Activated CD4-positive, alpha-beta T cell treated with anti-CD3 and anti-CD28 coated beads, Interleukin-2, amount 50 U/mL, for 24 hours (primary cell): Measurements from ENCODE around the gene ANP32A.
"Not testable (repeated sequence)": the region's sequence is repeated elsewhere in the genome, so short reads cannot be mapped to it uniquely, and the experiment has no call there.

ENCODE experiments used
- DNase-seq, 2 donors: peaks; one replicate each; pipeline ENCODE4 v3.0.0-alpha.2; 2020; ENCODE audit warnings: low read depth in 1 of 2, low spot score in 1 of 2

ANP32A gene

DNA sequence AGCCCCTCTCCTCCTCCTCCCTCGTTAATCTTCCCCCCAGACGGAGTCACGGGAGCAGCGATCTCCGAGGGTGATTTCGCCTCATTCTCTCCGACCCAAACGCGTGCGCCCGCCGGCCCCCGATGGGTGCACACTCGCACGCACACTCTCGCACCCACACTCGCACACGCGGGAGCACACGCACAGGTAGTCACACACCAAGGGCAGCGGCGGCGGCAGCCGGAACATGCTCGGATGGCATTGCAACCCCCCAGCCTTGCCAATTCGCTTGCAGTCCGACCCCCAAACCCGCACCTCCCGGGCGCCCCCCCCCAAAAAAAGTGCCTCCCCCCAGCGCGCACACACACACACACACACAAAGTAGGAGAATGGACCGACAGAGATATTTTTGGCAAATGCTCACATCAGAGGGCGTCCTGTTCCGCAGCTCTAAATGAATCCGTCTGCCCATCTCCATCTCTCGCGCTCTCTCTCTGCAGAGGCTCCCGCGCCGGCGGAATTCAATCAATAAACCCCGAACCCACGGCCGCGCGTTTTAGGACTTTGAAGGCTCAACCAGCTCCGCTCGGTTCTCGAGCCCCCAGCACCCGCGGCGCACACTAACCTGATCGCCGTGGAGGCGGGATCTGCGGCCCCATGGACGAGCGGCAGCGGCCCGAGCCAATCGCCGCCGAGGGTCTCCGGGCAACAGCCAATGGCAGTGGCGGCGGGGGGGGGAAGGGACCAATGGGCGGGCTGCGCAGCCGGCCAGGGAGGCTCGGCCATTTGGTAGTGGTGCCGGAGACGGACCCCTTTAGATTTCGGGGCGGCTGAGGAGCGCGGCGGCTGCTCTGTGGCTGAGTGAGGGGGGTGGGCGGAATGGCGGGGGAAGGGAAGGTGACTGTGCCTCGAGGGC lies at the start of gene ANP32A:
Gene ANP32A (minus strand): TSS at position 601 of the 895 bp plus-strand sequence. CDS start 144 bp downstream, at position 457.
- peak; percentile 93 for DNase-seq

DNA sequence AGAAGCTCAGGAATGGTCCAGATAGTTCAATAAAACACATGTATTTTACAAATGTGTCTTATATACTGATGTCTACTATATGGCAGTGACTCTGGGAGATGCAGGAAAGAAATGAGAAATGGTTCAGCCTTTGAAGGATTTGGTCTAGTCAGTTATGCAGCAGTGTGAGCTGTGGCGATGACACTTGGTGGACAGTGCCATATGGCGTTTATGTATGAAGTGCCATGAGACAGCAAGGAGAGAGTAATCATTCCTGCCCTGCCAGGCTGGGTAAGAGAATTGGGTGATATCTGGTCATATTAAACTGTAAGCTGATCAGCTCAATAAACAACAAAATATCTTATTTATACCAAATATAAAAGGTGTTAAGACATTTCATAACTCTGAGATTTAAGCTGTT lies 47.6 kb upstream of the ANP32A start:
- no peak for DNase-seq

DNA sequence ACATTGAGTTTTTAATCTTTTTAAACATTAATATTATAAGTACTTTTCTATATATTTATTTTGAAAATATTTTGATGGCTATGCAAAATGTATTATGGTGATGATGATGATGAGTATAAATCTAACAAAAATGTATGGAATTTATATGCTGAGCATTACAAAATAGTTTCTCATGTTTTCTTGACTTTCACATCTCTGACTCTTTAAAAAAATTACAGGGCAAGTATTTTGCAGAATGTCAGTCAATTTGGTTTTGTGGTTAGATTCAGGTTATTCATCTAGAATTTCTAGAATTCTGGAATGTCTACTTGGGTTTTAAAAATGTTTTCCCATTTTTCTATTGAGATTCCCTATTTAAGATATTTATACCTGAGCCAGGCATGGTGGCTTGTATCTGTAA lies 41.7 kb upstream of the ANP32A start:
- no peak for DNase-seq

DNA sequence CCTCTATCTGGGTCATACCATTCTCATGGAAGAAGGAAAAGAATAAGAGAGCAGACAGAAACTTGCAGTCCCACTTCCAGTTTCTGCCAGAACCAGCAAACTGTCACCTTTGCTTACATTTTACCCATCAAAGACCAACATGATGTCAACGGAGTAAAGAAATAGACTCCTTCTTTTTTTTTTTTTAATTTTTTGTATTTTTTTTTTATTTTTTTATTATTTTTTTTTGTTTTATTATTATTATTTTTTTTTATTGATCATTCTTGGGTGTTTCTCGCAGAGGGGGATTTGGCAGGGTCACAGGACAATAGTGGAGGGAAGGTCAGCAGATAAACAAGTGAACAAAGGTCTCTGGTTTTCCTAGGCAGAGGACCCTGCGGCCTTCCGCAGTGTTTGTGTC lies 38.0 kb upstream of the ANP32A start:
- not testable (repeated sequence) for DNase-seq

DNA sequence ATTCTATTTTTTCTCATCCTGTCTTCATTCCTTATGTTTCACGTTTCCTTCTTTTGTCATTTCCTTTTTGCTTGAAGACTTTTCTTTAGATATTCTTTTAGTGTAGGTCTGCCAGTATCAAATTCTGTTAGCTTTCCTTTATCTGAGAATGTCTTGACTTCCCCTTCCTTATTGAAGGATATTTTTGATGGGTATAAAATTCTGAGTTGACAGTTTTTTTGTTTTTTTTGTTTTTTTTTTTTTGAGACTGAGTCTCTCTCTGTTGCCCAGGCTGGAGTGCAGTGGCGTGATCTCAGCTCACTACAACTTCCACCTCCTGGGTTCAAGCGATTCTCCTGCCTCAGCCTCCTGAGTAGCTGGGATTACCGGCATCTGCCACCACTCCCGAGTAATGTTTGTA lies 36.7 kb upstream of the ANP32A start:
- DNase-seq: not testable (repeated sequence)

DNA sequence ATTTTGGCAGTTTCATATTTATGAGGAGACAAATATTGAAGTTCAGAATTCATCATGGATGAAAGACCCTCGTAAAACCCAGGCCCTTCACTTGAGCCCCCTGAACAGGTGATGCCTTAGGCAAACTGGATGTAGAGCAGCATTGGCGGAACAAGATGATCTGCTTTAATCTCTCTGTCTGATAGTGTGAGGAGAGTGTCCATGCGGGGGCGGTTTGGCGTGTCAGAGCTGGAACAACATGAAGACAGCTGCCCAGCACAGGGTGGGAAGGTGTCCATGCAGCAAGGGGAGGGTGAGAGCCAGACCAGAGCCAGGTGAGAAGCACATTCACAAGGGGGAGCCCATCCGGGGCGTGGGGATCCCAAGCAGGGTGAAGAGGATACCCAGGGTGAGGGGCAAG lies 31.8 kb upstream of the ANP32A start:
- no peak for DNase-seq

DNA sequence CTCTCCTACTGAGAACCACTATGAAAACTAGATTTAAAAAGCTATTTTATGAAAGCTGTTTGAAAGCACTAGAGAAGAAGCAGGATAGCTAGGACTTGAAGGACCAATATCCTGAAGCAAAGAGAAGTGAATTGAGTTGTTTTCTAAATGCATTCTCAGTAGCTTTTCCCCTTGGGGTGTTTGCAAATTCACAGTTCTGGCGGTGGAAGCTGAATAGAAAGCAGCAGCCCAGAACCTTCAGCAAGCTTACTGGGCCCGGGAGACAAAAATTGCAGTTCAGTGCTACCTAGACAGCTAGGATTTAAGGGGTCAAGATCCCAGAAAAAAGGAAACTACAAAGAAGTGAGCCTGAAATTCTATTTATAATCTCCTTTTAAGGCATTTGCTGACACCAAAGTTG lies 31.3 kb upstream of the ANP32A start:
- DNase-seq: no peak

DNA sequence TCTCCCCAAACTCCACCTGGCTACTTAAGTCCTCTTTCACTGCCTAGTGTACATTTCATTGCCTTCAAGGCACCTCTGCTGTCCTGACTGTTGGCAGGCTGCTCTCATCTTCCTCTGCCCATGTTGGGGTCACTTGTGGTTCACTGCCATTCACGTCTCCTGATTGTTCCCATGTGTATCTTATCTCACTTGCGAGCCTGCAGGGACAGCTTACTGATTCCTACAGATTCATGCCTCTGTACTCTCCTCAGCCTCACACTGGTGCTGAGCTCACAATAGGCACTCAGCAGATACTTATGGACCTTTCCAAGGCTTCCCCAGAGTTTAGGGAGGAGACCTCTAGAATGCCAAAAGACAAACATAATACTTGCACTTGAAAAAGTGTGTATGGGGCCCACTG lies 28.8 kb upstream of the ANP32A start:
- no peak for DNase-seq

DNA sequence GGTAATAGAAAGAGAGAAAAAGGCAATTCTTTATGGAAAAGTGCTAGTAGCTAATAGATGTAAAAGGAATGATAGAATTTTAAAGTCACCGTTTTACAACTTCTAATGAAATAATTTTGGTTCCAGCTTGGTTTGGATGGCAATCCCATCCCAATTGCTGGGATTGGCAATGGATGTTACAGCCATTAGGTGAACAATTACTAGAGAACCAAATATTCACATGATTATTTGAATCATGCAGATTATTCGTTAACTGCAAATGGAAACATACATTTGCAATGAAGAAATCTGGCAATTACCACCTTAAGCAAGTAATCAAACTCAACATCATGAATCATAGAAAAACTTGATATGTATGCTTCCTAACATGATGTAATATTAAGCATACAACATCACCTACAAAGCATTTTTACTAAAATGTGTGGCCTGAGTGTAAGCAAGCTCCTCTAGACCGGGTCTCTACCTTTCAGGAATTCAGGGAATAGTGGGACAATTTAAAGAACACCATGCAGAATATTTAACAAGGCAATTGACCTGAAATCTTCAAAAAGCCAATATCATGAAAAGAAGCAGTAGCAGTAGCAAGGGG lies 26.2 kb upstream of the ANP32A start:
- DNase-seq: no peak

DNA sequence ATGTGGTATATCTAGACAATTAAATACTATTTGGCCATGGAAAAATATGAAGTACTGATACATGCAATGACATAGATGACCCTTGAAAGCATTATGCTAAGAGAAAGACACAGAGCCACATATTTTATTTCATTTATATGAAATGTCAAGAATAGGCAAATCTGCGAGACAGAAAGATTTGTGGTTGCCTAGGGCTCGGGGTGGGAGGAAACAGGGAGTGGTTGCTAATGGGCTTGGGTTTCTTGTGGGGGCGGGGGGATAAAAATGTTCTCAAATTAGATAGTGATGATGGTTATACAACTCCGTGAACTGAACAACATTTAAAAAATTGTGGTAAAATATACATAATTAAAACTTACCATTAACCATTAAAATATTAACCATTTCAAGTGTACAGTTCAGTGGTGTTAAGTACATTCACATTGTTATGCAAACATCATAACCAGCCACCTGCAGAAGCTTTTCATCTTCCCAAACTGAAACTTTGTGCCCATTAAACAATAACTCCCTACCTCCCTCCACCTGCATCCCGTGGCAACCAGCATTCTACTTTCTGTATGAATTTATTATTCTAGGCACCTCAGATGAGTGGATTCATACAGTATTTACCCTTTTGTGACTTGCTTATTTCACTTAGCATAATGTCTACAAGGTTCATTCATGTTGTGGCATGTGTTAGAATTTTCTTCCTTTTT lies 24.3 kb upstream of the ANP32A start:
- DNase-seq: no peak

DNA sequence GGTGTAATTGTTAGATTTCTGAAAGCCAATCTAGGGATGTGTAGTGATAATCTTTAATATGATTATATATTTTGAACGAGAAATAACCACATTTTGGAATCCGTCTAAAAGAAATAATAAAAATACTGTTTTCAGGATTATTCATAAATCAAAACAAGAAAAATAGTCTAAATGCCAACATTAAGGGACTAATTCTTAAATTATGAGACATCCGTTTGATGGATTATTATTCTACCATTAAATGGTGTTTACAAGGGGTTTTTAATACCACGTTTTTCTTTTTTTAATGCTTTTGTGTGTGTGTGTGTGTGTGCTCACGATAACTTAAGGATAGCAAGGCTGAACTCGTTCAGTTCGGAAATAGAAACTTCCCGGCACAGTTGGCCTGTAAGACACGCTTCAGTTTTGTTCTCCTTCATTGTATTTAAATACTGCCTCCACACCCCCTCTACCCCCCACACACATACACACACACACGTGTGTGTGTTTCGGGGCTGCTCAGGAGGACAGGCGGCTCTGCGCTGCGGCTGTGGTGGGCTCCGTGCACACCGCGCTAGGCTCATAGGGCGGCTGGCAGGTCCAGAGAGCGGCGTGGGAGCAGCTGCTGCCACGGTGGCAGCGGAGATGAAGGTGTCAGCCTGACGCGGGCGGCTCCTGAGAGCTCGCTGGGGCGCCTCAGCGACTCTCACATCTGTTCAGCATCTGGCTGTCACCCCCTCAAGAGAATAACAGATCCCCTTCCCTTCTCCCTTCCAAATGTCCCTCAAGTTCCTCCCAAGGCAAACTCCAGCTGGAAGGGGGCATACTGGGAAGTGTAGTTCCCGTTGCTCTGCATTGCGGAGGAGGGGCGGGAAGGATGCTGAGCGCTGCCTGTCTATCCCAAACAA lies 23.0 kb upstream of the ANP32A start:
- no peak for DNase-seq

DNA sequence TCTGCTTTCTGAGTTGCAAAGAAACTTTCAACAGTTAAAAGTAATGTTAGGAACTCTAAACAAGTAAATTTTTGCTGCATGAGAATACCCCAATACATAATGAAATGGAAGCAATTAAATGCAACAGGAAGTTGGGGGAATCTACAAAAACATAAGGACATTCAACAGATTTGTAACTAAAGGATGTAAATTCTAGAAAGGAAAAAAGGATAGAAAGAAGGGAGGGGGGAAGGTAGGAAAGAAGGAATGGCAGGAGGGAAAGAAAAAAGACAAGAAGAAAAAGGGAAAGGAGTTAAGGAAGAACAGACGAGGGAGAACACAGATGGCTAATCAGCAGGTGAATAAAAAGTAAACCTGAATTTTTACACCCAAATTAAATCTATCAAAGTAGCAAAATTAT lies 22.3 kb upstream of the ANP32A start:
- no peak for DNase-seq

DNA sequence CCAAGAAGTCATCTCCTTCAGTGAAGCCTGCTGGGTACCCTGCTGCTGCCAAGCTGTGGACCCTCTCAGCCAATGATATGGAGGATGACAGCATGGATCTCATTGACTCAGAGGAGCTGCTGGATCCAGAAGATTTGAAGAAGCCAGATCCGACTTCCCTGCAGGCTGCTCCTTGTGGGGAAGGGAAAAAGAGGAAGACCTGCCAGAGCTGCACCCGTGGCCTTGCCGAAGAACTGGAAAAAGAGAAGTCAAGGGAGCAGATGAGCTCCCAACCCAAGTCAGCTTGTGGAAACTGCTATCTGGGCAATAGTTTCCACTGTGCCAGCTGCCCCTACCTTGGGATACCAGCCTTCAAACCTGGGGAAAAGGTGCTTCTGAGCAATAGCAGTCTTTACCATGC lies 13.7 kb upstream of the ANP32A start:
- DNase-seq: no peak

DNA sequence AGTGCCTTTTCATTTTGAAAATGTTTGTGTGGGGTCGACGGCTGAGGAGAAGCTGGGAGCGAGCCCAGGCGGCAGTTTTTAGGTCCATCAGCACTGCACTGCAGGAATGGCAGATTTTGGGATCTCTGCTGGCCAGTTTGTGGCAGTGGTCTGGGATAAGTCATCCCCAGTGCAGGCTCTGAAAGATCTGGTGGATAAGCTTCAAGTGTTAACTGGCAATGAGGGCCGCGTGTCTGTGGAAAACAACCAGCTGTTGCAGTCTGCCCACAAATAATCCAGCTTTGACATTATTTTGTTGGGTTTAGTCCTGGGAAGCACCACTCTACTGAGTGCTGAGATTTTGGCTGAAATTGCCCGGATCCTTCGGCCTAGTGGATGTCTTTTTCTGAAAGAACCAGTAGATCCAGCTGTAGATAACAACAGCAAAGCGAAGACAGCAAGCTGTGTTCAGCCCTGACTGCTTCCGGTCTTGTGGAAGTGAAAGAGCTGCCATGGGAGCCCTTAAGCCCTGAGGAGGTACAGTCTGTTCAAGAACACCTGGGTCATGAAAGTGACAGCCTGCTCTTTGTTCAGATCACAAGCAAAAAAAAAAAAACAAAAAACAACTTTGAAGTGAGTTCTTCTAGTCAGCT lies 13.1 kb upstream of the ANP32A start:
- no peak for DNase-seq

DNA sequence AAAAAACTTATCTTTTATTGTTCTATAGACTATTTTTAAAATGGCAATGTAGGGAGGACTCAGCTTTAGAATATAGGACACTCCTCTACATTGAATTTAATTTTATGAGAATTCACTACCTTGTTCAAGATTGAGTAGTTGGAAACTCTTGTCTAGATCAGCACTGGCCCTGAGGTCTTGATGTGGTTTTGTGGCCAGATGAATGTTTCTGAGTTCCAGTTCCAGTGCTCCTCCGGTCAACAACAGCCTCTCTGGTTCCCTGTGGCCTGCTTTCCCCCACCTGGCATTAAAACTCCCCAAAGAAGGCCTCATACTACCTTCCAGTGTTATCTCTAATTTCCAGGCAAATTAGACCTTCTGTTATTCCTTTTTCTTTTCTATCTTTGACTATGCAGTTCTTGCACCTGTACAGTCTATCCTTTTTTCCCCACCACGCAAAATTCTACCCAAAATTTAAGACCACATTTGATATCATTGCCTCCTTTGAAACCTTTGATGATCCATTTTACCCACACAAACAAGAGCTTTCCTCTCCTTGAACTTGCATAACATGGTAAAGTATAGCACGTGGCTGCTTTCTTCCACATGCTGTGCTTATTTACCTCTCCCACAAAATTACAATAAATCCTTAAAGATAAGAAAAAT lies 9.6 kb upstream of the ANP32A start:
- DNase-seq: no peak

DNA sequence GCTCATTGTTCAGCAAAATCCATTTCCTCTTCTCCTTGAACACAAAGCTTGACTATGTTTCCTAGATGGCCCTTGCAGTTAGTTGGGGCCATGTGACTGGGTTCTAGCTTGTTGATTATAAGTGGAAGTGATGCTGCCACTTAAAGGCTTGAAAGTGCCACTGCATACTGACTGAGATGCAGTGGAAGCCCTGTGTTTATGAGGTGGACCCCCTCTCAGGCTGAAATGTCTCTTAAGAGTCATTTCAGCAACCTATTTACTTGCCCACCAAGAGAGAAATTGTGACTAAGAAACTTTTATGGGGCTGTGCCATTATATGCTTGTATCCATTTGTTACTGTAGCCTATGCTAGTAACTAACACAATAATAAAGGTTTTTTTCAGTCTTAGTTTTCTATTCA lies 8.4 kb upstream of the ANP32A start:
- no peak for DNase-seq

DNA sequence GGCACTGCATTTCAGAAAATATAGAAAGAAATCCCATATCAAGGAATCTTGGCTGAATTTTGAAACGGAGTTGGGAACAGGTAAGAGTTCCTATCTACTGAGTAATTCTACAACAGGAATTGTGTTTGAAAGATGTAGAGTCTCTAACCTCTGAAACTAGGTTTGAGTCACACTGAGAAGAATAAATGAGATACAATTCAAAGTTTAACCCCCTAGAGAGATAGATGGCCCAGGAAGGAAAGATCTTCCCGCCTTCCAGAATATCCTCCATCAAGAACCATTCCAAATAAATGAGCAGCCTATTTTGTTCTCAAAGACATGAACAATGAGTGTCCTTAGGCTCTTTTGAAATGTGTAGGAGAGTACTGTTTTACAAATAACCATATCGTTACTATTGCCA lies 2.9 kb upstream of the ANP32A start:
- DNase-seq: no peak

DNA sequence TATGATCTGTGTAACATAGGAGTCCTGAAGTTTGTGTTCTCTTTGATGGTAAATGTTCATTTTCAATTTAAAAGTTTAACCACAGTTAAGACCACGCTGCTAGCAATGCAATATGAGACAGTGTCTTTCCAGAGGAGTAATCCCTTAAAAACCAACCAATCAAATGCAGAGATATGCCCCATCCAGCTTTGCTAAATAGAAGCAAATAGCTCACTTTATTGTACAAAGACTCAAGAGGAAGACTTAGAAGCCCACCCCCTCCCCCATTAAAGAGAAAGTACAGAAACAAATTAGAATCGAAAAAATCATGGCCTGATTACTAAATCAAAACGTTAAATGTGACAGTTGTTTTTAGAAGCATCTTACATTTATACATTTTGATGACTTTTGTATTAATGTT lies 2.1 kb upstream of the ANP32A start:
- DNase-seq: no peak

DNA sequence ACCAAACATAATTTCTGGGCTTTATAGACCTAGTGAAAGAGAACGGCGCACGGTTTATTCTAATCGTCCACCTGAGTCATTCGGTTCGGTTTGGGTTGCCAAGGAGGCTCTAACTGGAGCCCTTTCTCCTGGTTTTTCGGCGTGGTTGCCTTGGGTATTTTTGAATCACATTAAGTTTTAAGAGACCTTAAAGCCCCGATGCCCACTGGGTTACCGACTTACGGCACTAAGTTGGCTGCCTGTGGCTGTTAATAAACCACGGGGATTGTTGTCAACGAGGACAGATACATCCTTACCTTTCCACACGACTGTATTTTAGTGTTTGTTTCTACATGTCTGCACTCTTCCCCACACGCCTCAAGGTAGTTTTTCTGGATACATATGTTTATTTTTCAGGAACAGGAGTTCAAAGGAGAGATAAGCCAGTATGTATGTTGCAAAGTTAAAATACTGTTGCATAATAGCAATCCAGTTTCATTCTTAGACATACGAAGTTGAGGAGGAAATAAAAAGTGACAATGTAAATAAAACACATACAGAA lies 1.2 kb upstream of the ANP32A start:
- DNase-seq: no peak
